ENCODE measurements around the gene WIZ.
A peak's percentile ranks its signal among the peaks of the same experiment; 100 is the strongest.
"Not testable (repeated sequence)": the region's sequence is repeated elsewhere in the genome, so short reads cannot be mapped to it uniquely, and the experiment has no call there.

WIZ gene, protein sequence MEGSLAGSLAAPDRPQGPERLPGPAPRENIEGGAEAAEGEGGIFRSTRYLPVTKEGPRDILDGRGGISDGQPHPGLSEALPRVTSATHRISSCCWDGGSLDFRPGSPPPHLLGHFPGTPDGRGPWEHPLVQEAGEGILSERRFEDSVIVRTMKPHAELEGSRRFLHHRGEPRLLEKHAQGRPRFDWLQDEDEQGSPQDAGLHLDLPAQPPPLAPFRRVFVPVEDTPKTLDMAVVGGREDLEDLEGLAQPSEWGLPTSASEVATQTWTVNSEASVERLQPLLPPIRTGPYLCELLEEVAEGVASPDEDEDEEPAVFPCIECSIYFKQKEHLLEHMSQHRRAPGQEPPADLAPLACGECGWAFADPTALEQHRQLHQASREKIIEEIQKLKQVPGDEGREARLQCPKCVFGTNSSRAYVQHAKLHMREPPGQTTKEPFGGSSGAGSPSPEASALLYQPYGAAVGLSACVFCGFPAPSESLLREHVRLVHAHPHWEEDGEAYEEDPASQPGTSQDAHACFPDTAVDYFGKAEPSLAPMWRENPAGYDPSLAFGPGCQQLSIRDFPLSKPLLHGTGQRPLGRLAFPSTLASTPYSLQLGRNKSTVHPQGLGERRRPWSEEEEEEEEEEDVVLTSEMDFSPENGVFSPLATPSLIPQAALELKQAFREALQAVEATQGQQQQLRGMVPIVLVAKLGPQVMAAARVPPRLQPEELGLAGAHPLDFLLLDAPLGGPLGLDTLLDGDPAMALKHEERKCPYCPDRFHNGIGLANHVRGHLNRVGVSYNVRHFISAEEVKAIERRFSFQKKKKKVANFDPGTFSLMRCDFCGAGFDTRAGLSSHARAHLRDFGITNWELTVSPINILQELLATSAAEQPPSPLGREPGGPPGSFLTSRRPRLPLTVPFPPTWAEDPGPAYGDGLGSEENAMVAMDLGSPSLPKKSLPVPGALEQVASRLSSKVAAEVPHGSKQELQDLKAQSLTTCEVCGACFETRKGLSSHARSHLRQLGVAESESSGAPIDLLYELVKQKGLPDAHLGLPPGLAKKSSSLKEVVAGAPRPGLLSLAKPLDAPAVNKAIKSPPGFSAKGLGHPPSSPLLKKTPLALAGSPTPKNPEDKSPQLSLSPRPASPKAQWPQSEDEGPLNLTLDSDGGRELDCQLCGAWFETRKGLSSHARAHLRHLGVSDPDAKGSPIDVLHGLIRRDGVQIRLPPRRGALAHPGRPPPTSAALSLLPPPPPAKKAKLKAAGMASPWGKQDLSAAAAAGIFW (N-terminal part only)

GRCh38 chr19:15449620-15450527 is at the start of gene WIZ:
Gene WIZ (minus strand): TSS chr19:15449956. CDS start chr19:15448307, 1,649 bp downstream.
- DNase-seq (ENCODE audit: low read depth): no peak

- no peak for DNase-seq (ENCODE audit: low read depth)
Measured at GRCh38 chr19:15498910-15499309, 49.2 kb upstream of the WIZ start.

GRCh38 chr19:15498156-15498858 is 48.6 kb upstream of the WIZ start:
- no peak for DNase-seq (ENCODE audit: low read depth)

DNA sequence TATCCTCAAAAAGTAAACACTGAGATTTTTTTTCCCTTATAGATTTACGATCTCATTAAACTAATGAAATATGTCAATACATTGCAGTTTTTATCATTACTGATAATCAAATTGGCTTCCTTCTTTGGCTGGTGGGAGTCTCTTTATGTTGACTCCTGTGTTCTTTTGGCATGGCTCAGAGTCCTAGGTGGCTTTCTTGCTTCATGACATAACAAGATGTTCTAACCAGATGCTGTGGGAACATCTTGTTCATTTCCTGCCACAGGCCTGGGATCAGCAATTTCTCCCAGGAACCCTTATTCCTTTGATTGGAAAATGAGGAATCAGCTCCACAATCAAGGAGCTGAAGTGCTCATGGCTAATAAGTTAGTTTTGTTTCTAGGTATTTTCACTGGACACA is 45.4 kb upstream of the WIZ start:
- no peak for DNase-seq (ENCODE audit: low read depth)

GRCh38 chr19:15488489-15489226 is 38.9 kb upstream of the WIZ start:
- peak; percentile 11 for DNase-seq (ENCODE audit: low read depth)

GRCh38 chr19:15487038-15487437 is 37.3 kb upstream of the WIZ start:
- DNase-seq (ENCODE audit: low read depth): no peak

- DNase-seq (ENCODE audit: low read depth): not testable (repeated sequence)
Measured at GRCh38 chr19:15485768-15486167, 36.0 kb upstream of the WIZ start.

GRCh38 chr19:15480996-15481395 is 31.2 kb upstream of the WIZ start:
- DNase-seq (ENCODE audit: low read depth): not testable (repeated sequence)

DNA sequence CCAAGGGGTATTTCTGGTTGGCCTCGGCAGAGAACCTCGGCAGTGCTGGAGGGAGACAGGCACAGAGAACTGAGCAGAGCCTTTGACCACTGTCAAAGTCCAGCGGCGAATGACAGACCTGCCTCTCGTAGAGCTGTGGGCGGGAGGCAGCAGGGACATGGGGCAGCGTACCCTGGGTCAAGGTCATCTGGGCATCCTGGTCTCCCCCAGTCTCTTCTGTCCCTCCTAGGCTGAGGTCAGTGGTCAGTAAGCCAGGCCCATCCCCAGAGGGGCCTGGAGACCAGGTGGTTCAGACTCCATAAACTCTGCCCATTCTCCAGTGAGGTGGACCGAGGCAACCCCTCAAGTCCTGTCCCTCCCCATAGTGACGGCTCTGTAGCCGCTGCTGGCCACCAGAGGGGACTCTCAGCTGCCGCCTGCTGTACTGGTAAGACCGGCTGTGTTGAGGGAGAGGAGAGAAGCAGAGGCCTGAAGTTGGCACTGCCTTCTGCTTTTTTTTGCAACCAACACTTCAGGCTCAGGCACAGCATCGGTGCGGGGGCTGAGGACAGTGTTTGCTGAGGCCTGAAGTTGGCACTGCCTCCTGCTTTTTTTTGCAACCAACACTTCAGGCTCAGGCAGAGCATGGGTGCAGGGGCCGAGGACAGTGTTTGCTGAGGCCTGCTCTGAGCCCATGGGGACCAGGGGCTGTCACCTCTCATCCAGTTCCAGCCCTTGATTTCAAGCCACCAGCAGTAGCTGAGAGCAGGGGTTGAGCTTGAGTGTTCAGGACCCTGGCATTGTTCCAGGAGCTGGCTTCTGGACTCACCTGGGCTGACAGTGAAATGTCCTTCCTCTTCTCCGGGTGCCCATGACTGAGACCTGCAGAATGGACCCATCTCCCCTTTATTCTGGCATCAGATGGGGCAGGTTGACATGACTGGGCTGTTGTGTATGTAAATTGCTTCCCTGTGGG is 29.9 kb upstream of the WIZ start, which contains the start of gene PGLYRP2:
TSS of gene PGLYRP2 (minus strand) at position 111 of the 955 bp plus-strand sequence. CDS start 130 bp downstream, outside the sequence.
- no peak for DNase-seq (ENCODE audit: low read depth)

- no peak for DNase-seq (ENCODE audit: low read depth)
Measured at GRCh38 chr19:15476325-15476724, 26.6 kb upstream of the WIZ start.

DNA sequence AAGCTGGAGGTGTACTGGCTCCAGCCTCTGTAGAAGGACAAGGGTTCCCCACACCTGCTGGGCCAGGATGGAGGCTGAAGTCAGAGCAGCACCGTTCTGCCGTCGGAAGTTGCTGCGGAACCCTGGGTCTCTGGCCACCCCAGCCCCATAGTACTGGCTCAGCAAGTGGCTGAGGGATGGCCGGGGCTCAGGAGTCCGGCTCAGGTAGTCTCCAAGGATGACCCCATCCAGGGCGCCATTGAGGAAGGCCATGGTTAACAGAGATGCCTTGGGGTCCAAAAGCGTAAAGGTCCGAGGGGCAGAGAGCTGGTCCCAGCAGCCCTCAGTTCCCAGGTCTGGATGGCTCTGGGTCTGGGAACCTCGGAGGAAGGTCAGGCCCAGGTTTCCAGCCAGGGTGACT is 25.9 kb upstream of the WIZ start:
- no peak for DNase-seq (ENCODE audit: low read depth)

- DNase-seq (ENCODE audit: low read depth): no peak
Measured at GRCh38 chr19:15475169-15475568, 25.4 kb upstream of the WIZ start.

- DNase-seq (ENCODE audit: low read depth): not testable (repeated sequence)
Measured at GRCh38 chr19:15473821-15474220, 24.1 kb upstream of the WIZ start.

- no peak for DNase-seq (ENCODE audit: low read depth)
Measured at GRCh38 chr19:15471639-15472101, 21.9 kb upstream of the WIZ start.

DNA sequence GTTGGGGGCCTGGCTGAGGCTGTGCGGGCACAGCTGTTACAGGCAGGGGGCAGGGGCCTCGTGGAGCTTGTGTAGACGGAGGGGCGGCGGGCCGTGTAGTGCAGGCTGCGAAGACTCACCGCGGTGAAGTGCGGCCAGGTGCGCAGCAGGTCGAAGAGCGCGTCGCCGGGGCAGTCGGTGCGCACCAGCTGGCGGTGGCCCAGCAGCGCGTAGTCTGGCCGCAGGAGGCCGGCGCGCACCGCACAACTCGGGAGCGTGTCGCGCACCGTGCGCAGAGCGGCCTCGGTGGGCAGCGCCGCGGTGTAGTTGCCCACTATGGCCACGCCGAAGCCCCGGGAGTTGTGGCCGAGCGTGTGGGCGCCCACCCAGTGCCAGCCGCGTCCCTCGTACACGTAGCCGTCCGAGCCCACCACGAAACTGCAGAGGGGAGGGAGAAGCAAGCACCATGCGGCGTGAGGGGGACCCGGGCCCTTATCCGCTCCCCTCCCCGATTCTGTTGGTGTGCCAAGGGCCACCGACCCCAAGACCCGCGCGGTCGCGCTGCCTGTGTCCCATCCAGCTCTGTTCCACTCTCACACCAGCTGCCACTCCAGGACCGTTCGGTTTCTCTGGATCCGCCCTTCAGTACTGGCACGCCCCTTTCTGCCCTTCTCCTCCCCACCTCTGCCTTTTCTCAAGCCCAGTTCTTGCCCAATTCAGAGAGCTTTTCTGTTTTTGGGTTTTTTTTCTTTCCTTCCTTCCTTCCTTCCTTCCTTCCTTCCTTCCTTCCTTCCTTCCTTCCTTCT is 19.9 kb upstream of the WIZ start:
- DNase-seq (ENCODE audit: low read depth): no peak

- no peak for DNase-seq (ENCODE audit: low read depth)
Measured at GRCh38 chr19:15468675-15469512, 19.1 kb upstream of the WIZ start.
